ENCODE data around the gene TMEM69. TPM values are rescaled to one million over a fixed set of nuclear protein-coding genes. Genes with fewer than 3 reads are reported as not detected.
A peak's percentile ranks its signal among the peaks of the same experiment; 100 is the strongest.

The TMEM69 gene
- total RNA-seq (10 to 100 TPM; 12.7 to 26.1 (median 20.1) TPM), polyA plus RNA-seq (10 to 100 TPM; 54.8 to 65.2 TPM), total RNA-seq (8.9 reads per million, percentile 33 among the genes with 10 or more reads in this experiment)

GRCh38 chr1:45687754-45688740, at the start of gene TMEM69:
TSS of gene TMEM69 (plus strand) at chr1:45688181. CDS start at chr1:45691069, 2,888 bp downstream.
- CTCF ChIA-PET: interaction anchor here (0.9 kb wide), 1 partner anchor 388 kb away, joined by 3 read pairs; no protein-coding TSS in a partner anchor
- POLR2A ChIA-PET: interaction anchor here (0.6 to 2.6 kb wide), 15 partner anchors 8 to 702 kb away, joined by 3 to 31 read pairs (median 3); partner anchors contain the start of genes CCDC163, MMACHC, MUTYH and NASP
- Mint-ChIP-seq H3K4me1 (peaks cover 14 to 56% (median 39%) of the 10 kb centered on the region in 7 donors), H3K4me3 (peak within 1 kb of the TSS; percentile 95 to 100 (median 99)), H3K27me3 (no peaks in the 10 kb centered on the region), H3K36me3 (peaks cover 0 to 11% (median 0%) of the 10 kb centered on the region in 5 donors), H3K9me3 (no peaks in the 10 kb centered on the region), H3K27ac (peak within 1 kb of the TSS; percentile 99 to 100 (median 100))
- Histone ChIP-seq H3K27me3 (ENCODE audit: control insufficient read depth in 2 of 2, insufficient read depth in 2 of 2, low read length in 2 of 2) (no peaks in the 10 kb centered on the region), H3K36me3 (ENCODE audit: control insufficient read depth in 2 of 3, insufficient read depth in 3 of 3, low read length in 3 of 3) (peaks cover 0 to 8% (median 4%) of the 10 kb centered on the region in 3 experiments), H3K4me3 (ENCODE audit: low read length) (peak within 1 kb of the TSS; percentile 86), H3K9me3 (ENCODE audit: control insufficient read depth in 2 of 3, low read length in 3 of 3) (no peaks in the 10 kb centered on the region), H3K27ac (ENCODE audit: low read depth, low read length) (peak within 1 kb of the TSS; percentile 94), H3K4me1 (ENCODE audit: control insufficient read depth in 2 of 2, insufficient read depth in 2 of 2, low read length in 2 of 2) (peaks cover 24 to 25% of the 10 kb centered on the region in 2 donors)
- DNase-seq (peak; percentile 61 to 86 (median 78)), ATAC-seq (no peak)
- intact Hi-C loops (cut with micrococcal nuclease): loop anchor here (1.0 to 10.0 kb wide), 28 partner anchors 62 to 1713 kb away; partner anchors contain the start of genes DMAP1 (in 2 of the 2), EIF2B3 (in 2 of the 2), IPP (in 2 of the 2) and MAST2 (in 2 of the 2)

GRCh38 chr1:45640293-45640692, 47.7 kb upstream of the TMEM69 start:
- CTCF ChIA-PET: no interaction called here
- POLR2A ChIA-PET: no interaction called here
- DNase-seq: no peak
- intact Hi-C loops (cut with micrococcal nuclease): no loop called here
- Histone ChIP-seq H3K9me3 (ENCODE audit: control insufficient read depth in 2 of 3, low read length in 3 of 3) (no peaks in the 10 kb centered on the region), H3K27me3 (ENCODE audit: control insufficient read depth in 2 of 2, insufficient read depth in 2 of 2, low read length in 2 of 2) (no peaks in the 10 kb centered on the region), H3K4me1 (ENCODE audit: control insufficient read depth in 2 of 2, insufficient read depth in 2 of 2, low read length in 2 of 2) (no peaks in the 10 kb centered on the region), H3K27ac (ENCODE audit: low read depth, low read length) (no peak overlapping the region), H3K4me3 (ENCODE audit: low read length) (no peak overlapping the region), H3K36me3 (ENCODE audit: control insufficient read depth in 2 of 3, insufficient read depth in 3 of 3, low read length in 3 of 3) (peaks cover 7 to 58% (median 30%) of the 10 kb centered on the region in 3 experiments)
- Mint-ChIP-seq H3K27me3 (no peaks in the 10 kb centered on the region), H3K27ac (peak overlapping the region in 1 of 9 donors; percentile 27), H3K4me1 (peaks cover 0 to 10% (median 5%) of the 10 kb centered on the region in 7 donors), H3K4me3 (no peak overlapping the region), H3K36me3 (peaks cover 5 to 14% (median 7%) of the 10 kb centered on the region in 5 donors), H3K9me3 (no peaks in the 10 kb centered on the region)
- ATAC-seq: no peak

DNA sequence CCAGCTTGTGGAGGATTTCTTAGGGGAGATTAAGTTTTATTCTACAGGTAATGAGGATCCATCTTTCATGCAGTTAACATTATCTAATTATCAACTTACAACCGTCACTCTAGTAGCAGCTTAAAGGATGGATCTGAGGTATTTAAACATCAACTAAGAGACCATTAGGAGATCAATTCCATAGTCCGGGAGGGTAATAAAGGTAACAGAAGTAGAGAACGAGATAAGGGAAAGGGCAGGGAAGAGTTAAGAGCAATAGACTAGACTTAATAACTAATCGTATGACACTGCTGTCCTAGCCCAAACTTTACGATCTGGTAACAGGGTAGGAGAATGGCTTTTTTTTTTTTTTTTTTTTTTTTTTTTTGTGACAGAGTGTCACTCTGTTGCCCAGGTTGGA, 44.7 kb upstream of the TMEM69 start:
- H3K27ac ChIP-seq (ENCODE audit: low read depth, low read length): no peak overlapping the region
- DNase-seq (no peak), ATAC-seq (no peak)
- intact Hi-C loops (cut with micrococcal nuclease): no loop called here
- H3K9me3 ChIP-seq (ENCODE audit: control insufficient read depth in 2 of 3, low read length in 3 of 3): no peaks in the 10 kb centered on the region
- no peaks in the 10 kb centered on the region for H3K9me3 Mint-ChIP-seq
- H3K36me3 Mint-ChIP-seq: peaks cover 6 to 23% (median 8%) of the 10 kb centered on the region in 5 donors
- H3K4me1 Mint-ChIP-seq: peaks cover 0 to 23% (median 18%) of the 10 kb centered on the region in 7 donors
- H3K4me1 ChIP-seq (ENCODE audit: control insufficient read depth in 2 of 2, insufficient read depth in 2 of 2, low read length in 2 of 2): no peaks in the 10 kb centered on the region
- CTCF ChIA-PET: interaction anchor here (0.7 kb wide), 1 partner anchor 35 kb away, joined by 3 read pairs; no protein-coding TSS in a partner anchor
- no peaks in the 10 kb centered on the region for H3K27me3 Mint-ChIP-seq
- peaks cover 7 to 32% (median 8%) of the 10 kb centered on the region in 3 experiments for H3K36me3 ChIP-seq (ENCODE audit: control insufficient read depth in 2 of 3, insufficient read depth in 3 of 3, low read length in 3 of 3)
- no peak overlapping the region for H3K4me3 Mint-ChIP-seq
- no peaks in the 10 kb centered on the region for H3K27me3 ChIP-seq (ENCODE audit: control insufficient read depth in 2 of 2, insufficient read depth in 2 of 2, low read length in 2 of 2)
- H3K4me3 ChIP-seq (ENCODE audit: low read length): no peak overlapping the region
- peak overlapping the region in 5 of 9 donors; percentile 21 to 70 (median 62) for H3K27ac Mint-ChIP-seq
- POLR2A ChIA-PET: interaction anchor here (2.3 kb wide), 1 partner anchor 43 kb away, joined by 10 read pairs; the partner anchor contains the start of gene GPBP1L1

DNA sequence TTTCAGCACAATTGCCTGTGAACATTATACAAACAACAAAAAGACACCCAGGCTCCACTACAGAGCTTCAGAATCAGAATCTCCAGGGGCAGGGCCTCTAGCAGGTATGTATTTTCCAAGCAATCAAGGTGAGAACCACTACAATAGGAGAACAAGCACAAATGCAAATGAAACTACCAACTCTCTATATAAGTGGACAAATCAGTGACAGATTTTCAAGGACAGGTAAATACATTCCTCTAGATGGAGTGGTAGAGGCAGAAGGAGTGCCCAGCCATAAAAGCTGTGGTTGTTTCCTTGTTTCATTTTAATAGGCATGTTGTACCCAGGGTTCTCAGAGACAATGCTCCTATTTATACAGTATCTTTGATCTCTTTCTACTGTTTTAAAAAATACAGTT, 44.0 kb upstream of the TMEM69 start:
- ChIA-PET CTCF (no interaction called here), POLR2A (interaction anchor here (2.3 kb wide), 1 partner anchor 42 kb away, joined by 10 read pairs; the partner anchor contains the start of gene GPBP1L1)
- Mint-ChIP-seq H3K9me3 (no peaks in the 10 kb centered on the region), H3K36me3 (peaks cover 6 to 26% (median 8%) of the 10 kb centered on the region in 5 donors), H3K4me1 (peaks cover 0 to 25% (median 20%) of the 10 kb centered on the region in 7 donors), H3K27me3 (no peaks in the 10 kb centered on the region), H3K27ac (peak overlapping the region in 4 of 9 donors; percentile 14 to 75 (median 38)), H3K4me3 (no peak overlapping the region)
- intact Hi-C loops (cut with micrococcal nuclease): no loop called here
- DNase-seq: no peak
- no peak overlapping the region for H3K27ac ChIP-seq (ENCODE audit: low read depth, low read length)
- no peaks in the 10 kb centered on the region for H3K9me3 ChIP-seq (ENCODE audit: control insufficient read depth in 2 of 3, low read length in 3 of 3)
- H3K27me3 ChIP-seq (ENCODE audit: control insufficient read depth in 2 of 2, insufficient read depth in 2 of 2, low read length in 2 of 2): no peaks in the 10 kb centered on the region
- peaks cover 4 to 26% (median 9%) of the 10 kb centered on the region in 3 experiments for H3K36me3 ChIP-seq (ENCODE audit: control insufficient read depth in 2 of 3, insufficient read depth in 3 of 3, low read length in 3 of 3)
- no peak overlapping the region for H3K4me3 ChIP-seq (ENCODE audit: low read length)
- ATAC-seq: no peak
- H3K4me1 ChIP-seq (ENCODE audit: control insufficient read depth in 2 of 2, insufficient read depth in 2 of 2, low read length in 2 of 2): no peaks in the 10 kb centered on the region

- Histone ChIP-seq H3K4me1 (ENCODE audit: control insufficient read depth in 2 of 2, insufficient read depth in 2 of 2, low read length in 2 of 2) (no peaks in the 10 kb centered on the region), H3K27me3 (ENCODE audit: control insufficient read depth in 2 of 2, insufficient read depth in 2 of 2, low read length in 2 of 2) (no peaks in the 10 kb centered on the region), H3K4me3 (ENCODE audit: low read length) (no peak overlapping the region), H3K36me3 (ENCODE audit: control insufficient read depth in 2 of 3, insufficient read depth in 3 of 3, low read length in 3 of 3) (peaks cover 5 to 22% (median 7%) of the 10 kb centered on the region in 3 experiments), H3K9me3 (ENCODE audit: control insufficient read depth in 2 of 3, low read length in 3 of 3) (no peaks in the 10 kb centered on the region), H3K27ac (ENCODE audit: low read depth, low read length) (no peak overlapping the region)
- Mint-ChIP-seq H3K4me3 (no peak overlapping the region), H3K27ac (peak overlapping the region in 4 of 9 donors; percentile 21 to 45 (median 36)), H3K4me1 (peaks cover 0 to 25% (median 21%) of the 10 kb centered on the region in 7 donors), H3K27me3 (no peaks in the 10 kb centered on the region), H3K36me3 (peaks cover 6 to 26% (median 8%) of the 10 kb centered on the region in 5 donors), H3K9me3 (no peaks in the 10 kb centered on the region)
- no peak for DNase-seq
- CTCF ChIA-PET: interaction anchor here (1.2 to 1.5 kb wide), 2 partner anchors 42 to 132 kb away, joined by 3 to 5 read pairs; partner anchors contain the start of gene GPBP1L1
- intact Hi-C loops (cut with micrococcal nuclease): no loop called here
- POLR2A ChIA-PET: interaction anchor here (2.3 kb wide), 1 partner anchor 41 kb away, joined by 10 read pairs; the partner anchor contains the start of gene GPBP1L1
- no peak for ATAC-seq
Observed at GRCh38 chr1:45644661-45645060, 43.3 kb upstream of the TMEM69 start.
